Fibroblast of lung (primary cell): ENCODE results near the gene FNDC3A.
"Not testable (repeated sequence)": the region's sequence is repeated elsewhere in the genome, so short reads cannot be mapped to it uniquely, and the experiment has no call there.

Experiments used
- EZH2 ChIP-seq: IDR thresholded peaks from 2 replicates; pipeline ENCODE4 v1.5.1; 2012; ENCODE audit warnings: low read length, control low read depth, mild to moderate bottlenecking; ENCODE audit errors: missing control alignments
- TF ChIP-seq, protein P1 (sequence below), 2 donors: IDR thresholded peaks in 1 of 2; conservative IDR thresholded peaks in 1 of 2; 1 replicate in 1 of 2; 2 replicates in 1 of 2; pipeline ENCODE4 v1.5.1; 2011 to 2012; ENCODE audit warnings: low read length in 2 of 2, control low read depth in 1 of 2, inconsistent platforms in 1 of 2, low read depth in 1 of 2, mild to moderate bottlenecking in 1 of 2

DNA sequence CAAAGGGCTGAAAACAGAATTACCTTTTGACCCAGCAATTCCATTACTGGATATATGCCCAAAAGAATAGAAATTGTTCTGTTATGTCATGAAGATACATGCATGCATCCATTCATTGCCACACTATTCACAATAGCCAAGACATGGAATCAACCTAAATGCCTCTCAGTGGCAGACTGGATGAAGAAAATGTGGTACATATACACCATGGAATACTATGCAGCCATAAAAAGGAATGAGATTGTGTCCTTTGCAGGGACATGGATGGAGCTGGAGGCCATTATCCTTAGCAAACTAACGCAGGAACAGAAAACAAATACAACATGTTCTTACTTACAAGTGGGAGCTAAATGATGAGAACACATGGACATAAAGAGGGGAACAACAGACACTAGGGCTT is 92.8 kb downstream of the FNDC3A start:
- TF ChIP-seq, protein P1, sequence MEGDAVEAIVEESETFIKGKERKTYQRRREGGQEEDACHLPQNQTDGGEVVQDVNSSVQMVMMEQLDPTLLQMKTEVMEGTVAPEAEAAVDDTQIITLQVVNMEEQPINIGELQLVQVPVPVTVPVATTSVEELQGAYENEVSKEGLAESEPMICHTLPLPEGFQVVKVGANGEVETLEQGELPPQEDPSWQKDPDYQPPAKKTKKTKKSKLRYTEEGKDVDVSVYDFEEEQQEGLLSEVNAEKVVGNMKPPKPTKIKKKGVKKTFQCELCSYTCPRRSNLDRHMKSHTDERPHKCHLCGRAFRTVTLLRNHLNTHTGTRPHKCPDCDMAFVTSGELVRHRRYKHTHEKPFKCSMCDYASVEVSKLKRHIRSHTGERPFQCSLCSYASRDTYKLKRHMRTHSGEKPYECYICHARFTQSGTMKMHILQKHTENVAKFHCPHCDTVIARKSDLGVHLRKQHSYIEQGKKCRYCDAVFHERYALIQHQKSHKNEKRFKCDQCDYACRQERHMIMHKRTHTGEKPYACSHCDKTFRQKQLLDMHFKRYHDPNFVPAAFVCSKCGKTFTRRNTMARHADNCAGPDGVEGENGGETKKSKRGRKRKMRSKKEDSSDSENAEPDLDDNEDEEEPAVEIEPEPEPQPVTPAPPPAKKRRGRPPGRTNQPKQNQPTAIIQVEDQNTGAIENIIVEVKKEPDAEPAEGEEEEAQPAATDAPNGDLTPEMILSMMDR (conservative IDR thresholded peaks at IDR 0.05 in 1 of 2, IDR thresholded peaks at IDR 0.05 in 1 of 2; ENCODE audit: low read depth in 1 of 2, low read length in 2 of 2): not testable (repeated sequence)
- TF ChIP-seq EZH2: not testable (repeated sequence)
